ENCODE measurements around the gene LHFPL2.
A peak's percentile ranks its signal among the peaks of the same experiment; 100 is the strongest.

LHFPL2 gene

DNA sequence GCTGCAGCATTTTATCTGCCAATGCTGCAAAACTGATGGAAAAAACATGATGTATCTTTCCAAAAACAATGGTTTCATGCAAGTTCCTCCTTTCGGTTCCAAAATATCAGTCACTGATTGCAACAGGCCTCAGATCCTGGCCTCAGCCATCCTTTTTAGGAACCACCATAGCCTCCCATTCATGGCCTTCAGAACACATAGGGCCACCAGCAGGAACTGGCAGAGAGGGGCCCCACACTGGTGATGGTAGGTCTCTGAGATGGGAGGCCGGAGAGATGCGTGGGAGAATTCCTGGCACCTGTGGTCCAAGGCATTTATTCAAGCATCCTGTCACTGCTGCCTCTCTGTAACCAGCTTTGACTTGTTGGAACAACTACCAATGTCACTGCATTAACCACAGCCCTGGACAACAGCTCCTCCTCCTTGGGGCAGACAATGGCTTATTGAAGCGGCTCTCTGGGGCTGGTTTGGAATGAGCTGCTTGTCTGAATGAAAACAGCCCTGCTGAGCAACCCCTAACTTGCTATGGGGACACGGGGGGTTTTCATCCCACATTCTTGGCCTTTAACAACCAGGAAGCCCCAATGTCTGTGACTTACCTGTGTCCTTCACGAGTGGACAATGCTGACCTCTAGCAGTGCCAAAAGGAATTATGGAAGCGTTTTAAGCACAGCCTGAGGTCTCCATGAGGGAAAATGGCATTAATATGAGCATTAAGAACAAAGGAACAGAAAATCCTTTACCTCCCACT is 108.1 kb downstream of the LHFPL2 start:
- no peak for DNase-seq

DNA sequence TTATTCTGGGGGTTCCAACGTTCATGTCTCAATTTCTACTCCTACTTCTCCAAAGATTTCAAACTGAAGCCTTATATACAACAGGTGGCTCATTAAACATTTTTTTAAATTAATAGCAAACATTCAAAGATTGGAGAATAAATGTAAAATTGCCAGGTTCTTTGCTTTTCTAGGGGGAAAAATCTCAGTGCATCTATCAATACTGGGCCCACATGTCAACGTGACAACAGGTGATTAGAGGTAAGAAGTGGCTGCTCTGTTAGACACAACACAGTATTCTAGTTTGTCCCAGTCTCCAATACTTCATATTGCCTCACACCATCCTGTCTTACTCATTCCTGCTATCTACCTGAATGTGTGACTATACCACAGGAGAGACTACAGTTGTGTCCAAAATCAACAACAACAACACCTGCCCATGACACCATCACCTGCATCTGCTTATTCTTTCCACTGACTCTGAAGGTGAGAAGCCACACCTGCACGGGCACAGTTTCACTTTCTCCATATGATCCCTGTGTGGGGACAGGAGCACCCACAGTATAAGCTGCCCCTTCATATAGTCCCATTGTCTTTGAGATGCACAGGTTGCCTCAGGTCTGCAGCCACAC is 110.2 kb downstream of the LHFPL2 start:
- DNase-seq: peak; percentile 38

DNA sequence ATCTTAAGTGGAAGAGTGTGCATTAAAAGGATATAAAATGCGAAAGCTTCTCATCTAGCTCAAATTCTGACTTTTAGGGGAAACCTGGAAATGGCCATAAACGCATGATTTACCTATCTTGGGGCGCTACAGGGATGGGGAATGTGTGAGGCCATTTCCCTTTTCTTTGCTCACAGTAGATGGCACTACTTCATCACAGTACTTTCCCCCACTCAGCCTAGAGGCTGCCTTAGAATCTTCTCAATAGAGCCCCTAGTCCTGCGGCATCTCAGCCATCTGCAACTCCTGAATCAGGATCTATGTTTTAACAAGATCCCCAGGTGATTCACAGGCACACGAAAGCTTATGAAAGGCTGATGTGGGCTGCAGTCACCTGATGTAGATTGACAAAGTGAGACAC is 110.8 kb downstream of the LHFPL2 start:
- peak; percentile 28 for DNase-seq

GRCh38 chr5:78537411-78537810 is 111.2 kb downstream of the LHFPL2 start:
- DNase-seq: no peak

DNA sequence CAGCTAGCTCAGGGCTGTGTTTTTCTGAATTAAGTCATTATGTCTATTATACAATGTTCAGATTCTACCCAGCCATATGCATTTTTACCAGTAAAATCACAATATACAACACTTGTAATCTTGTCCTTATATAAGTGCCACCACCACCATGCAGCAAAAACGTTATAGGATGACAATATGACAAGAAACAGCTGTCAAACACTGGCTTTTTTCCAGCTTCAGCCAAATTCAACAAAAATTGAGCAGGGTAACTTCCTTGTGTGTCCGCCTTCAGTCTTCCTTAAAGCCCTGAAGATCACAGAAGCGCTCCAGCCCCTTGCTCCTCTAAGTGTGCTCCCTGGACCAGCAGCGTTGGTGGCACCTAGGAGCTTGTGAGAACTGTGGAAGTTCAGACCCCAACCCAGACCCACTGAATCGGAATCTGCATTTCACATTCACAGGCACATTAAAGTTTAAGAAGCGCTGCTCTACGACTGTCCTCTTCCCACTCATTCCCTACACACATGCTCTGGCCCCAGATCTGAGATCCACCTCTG is 111.8 kb downstream of the LHFPL2 start:
- no peak for DNase-seq

DNA sequence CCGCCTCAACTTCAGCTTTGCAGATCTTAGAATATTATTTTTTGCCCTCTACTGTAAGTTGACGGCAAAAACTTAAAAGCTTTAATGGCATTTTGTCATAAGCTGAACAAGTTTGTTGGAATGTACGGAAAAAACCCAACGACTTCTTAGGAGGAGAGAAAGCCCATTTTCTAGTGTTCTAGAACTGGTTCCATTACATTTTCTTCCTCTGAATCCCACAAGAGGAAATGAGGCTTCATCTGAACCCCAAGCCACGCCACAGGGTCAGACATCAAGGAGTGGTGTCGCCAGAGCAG is 113.7 kb downstream of the LHFPL2 start:
- DNase-seq: no peak

- no peak for DNase-seq
Measured at GRCh38 chr5:78534148-78534904, 114.2 kb downstream of the LHFPL2 start.

- peak; percentile 35 for DNase-seq
Measured at GRCh38 chr5:78533356-78533755, 115.2 kb downstream of the LHFPL2 start.

DNA sequence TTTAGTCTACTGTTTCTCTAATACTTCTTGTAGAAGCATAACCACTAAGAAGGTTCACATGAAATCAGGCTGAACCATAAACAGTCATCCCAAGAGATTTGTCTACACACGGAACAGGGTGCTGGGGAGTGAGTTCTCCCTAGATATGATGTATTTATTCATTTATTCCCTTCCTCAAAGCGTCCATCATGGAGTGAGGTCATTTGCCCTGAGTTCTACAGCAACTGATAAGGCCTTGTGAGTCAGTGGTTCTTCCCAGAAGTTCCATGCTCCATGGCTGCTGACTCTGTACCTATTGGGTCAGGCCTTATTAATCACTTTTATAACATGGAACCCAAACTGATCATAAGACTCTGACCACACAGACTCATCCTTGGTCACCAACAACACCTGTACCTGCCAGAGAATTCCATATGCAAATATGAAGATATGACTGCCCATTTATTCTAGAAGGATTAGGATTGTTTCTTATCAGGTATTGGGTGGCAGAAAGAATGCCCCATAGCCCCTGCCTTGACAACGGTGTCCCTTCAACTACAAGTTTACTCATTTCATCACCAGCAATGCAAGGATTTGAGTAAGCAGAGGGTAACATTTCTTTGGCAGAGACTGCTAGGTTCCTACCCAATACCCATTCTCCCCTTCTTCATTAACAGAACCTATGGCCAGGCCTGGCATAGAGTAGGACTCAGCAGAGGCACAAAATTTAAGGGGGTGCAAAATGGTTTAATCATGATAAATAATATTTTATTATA is 118.1 kb downstream of the LHFPL2 start:
- no peak for DNase-seq

DNA sequence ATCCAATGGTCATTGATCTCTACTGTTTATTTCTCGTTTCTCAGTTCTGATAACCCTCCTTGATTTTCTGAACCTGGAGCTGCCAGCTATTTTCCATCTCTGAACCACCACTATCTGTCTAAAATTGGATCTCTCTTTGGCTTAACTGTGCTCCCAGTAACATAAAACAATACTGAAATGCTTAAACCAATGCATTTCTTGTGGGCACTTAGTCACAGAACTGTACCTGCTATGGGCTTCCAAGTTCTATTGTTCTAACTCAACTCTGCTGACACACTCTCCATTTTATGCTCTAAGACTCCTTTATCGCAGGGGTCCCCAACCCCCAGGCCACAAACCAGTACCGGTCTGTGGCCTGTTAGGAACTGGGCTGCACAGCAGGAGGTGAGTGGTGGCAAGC is 120.6 kb downstream of the LHFPL2 start:
- DNase-seq: no peak

DNA sequence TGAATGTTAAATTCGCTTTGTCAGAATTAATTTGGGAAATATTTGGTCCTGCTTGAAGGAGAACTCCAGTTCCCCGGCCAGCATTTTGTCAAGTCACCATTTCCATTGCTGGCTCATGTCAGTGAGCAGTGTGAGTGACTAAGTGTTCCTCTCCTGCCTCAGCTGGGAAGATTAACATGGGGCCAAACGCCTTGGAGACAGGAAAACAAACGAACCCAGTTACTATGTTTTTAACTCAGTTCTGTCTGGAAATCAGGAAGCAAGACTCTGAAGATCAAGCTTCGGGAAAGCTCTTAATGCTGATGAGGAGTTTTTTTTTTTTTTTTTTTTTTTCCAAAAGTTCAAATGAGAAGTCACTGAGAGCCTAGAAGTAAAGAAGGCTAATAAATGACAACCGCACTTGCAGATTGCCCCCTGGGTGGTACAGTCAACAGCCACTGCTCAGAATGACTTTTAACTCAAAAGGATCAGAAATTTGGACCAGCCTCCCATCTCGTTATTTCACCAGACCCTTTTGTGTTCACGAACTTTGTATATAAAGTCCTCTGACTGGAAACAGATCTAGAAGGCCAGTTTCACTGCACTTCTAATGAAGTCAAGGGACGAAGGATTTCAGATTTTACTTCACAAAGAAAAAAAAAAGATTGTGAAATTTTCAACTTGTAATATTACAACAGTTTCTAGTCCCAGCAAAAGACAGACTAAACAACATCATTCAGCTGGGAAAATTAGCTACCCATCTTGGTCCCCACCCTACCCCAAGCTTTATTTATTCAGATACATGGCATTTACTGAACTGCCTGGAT is 121.3 kb downstream of the LHFPL2 start:
- DNase-seq: no peak

GRCh38 chr5:78526049-78526525 is 122.5 kb downstream of the LHFPL2 start:
- no peak for DNase-seq

DNA sequence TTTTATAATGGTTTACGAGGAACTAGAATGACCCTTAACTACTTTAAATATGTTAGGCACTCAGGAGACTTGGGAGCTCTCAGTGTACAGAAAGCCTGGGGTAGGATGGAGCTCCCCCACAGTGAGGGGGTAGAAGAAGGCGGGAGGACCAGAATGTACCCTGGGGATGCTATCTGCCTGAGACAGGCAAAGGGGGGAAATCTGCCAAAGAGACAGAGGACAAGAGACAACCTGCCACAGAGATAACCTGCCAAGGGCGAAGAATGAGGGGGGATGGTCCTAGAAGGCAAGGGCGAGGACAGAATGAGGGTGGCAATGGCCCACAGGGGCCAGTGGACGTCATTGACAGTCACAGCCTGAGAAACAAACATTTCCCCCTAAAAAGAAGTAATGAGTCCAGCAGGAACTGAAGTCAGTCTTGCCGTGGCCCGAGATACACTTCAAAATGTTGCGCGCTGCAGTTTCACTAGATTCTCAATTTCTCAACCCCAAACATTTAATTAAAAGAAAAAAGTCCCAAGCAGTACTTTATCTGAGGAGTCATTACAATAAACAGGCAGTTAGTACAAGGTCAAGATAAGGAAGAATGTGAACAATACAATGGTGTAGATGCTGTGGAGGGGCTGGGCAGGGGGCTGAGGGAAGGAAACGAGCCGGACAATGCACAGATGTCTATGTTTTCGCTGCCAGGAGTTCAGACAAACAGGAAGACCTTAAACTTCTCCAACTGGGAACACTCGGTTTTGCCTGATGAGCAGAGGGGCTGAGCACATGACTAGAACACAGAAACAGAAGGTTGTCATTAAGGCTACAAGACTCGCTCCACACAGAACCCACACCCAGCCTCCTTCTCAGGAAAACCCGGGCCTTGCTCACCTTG is 125.0 kb downstream of the LHFPL2 start:
- DNase-seq: no peak

GRCh38 chr5:78522476-78523260 is 125.9 kb downstream of the LHFPL2 start:
- no peak for DNase-seq

- DNase-seq: no peak
Measured at GRCh38 chr5:78521455-78521854, 127.1 kb downstream of the LHFPL2 start.

DNA sequence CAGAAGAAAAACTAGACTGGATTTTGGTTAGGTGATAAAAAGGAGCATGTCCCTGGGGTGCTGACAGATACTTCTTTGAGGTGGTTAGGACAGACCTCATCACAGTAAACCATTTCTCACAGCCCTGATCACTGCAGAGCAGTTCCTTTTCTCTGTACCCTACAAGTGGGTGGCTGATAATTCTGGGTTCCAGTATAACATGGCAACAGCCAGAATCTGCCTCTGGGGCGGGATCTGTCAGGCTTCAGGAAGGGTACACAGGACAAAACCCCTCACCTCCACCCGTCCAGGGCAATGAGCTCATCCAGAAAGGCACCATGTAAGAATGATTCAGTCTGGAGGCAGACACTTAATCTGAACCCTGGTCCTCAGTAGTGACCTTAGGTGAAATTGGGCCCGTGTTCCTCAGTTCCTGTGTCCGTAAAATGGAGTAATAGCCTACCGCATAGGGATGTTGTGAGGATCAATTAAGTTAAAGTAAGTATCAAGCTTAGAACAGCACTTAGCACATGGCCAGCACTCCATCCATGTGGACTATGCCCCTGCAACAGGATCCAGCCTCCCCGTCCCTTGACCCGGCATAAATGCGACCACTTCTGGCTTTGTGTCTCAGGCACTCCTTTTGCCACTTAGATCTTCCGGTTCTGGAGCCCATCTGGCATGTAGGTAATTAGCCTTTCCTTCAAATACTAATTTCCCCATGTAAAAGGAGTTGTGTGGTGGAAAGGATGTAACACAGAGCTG is 129.2 kb downstream of the LHFPL2 start:
- no peak for DNase-seq

GRCh38 chr5:78518365-78519197 is 130.0 kb downstream of the LHFPL2 start:
- no peak for DNase-seq

DNA sequence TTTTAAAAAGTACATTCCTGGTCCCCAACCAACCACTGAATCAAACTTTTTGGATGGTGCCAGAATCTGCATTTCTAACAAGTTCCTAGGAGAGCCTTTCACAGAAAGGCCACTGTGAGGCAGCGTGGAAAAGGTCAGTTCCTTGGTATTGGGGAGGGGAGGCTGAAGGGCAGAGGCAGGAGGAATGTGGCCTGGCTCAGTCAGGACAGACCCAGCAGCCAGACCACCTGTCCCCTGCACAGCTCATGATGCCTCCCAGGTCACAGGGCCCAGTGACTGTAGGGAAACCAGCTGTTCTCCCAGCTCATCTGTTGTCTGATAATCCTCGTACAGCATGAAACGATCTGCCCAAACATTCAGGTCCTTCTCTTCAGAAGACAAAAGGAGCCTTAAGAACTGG is 132.9 kb downstream of the LHFPL2 start:
- DNase-seq: no peak

Data from RPMI8226 (cell line).